Right atrium auricular region (tissue), 2 donors: ENCODE results near the gene PLAU. TPM values are rescaled to one million over a fixed set of nuclear protein-coding genes. Genes with fewer than 3 reads are reported as not detected.
"Not testable (repeated sequence)": the region's sequence is repeated elsewhere in the genome, so short reads cannot be mapped to it uniquely, and the experiment has no call there.

Experiments used
- DNase-seq: peaks from one replicate; pipeline ENCODE4 v3.0.0-alpha.2; 2019; ENCODE audit warnings: low spot score
- H3K27ac ChIP-seq, 2 donors: fragments of 200-600 bp; sonication (generic); 1 replicate in 1 of 2; 2 replicates in 1 of 2; pipeline ENCODE4 v1.5.1; 2016 to 2019
- H3K27me3 ChIP-seq, 2 donors: fragments of 200-600 bp; sonication (generic); one replicate each; pipeline versions ENCODE4 v1.5.1 to v1.6.0; 2017 to 2019
- H3K36me3 ChIP-seq: fragments of 200-600 bp; sonication (generic); one replicate; pipeline ENCODE4 v1.5.1; 2016
- H3K4me1 ChIP-seq, 2 donors: fragments of 200-600 bp; sonication (generic); one replicate each; pipeline versions ENCODE4 v1.5.1 to v1.6.0; 2017 to 2019
- H3K4me3 ChIP-seq, 2 donors: fragments of 200-600 bp; sonication (generic); 1 replicate in 1 of 2; 2 replicates in 1 of 2; pipeline ENCODE4 v1.5.1; 2017 to 2019; ENCODE audit warnings: mild to moderate bottlenecking in 1 of 2, moderate library complexity in 1 of 2
- H3K9me3 ChIP-seq, 2 donors: fragments of 200-600 bp; sonication (generic); one replicate each; pipeline ENCODE4 v1.5.1; 2019
- total RNA-seq, 2 donors: library from RNA; depleted of rRNA; stranded (reverse); fragments of >200 nt; gene quantifications; one replicate each; pipeline ENCODE4 v1.1.0, GENCODE V29; 2016
- TF ChIP-seq, protein P1 (sequence below), 2 donors: fragments of 200-600 bp; sonication (generic); IDR thresholded peaks; one replicate each; pipeline ENCODE4 v1.5.1; 2019; ENCODE audit warnings: antibody characterized with exemption in 2 of 2

The PLAU gene
- total RNA-seq, 2 donors from 2014 or later: 3.9 to 4.6 TPM

DNA sequence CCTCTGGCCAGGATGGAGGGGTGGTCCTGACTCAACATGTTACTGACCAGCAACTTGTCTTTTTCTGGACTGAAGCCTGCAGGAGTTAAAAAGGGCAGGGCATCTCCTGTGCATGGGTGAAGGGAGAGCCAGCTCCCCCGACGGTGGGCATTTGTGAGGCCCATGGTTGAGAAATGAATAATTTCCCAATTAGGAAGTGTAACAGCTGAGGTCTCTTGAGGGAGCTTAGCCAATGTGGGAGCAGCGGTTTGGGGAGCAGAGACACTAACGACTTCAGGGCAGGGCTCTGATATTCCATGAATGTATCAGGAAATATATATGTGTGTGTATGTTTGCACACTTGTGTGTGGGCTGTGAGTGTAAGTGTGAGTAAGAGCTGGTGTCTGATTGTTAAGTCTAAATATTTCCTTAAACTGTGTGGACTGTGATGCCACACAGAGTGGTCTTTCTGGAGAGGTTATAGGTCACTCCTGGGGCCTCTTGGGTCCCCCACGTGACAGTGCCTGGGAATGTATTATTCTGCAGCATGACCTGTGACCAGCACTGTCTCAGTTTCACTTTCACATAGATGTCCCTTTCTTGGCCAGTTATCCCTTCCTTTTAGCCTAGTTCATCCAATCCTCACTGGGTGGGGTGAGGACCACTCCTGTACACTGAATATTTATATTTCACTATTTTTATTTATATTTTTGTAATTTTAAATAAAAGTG, 6.0 kb downstream of the PLAU start:
- no peak for DNase-seq
- TF ChIP-seq, protein P1, sequence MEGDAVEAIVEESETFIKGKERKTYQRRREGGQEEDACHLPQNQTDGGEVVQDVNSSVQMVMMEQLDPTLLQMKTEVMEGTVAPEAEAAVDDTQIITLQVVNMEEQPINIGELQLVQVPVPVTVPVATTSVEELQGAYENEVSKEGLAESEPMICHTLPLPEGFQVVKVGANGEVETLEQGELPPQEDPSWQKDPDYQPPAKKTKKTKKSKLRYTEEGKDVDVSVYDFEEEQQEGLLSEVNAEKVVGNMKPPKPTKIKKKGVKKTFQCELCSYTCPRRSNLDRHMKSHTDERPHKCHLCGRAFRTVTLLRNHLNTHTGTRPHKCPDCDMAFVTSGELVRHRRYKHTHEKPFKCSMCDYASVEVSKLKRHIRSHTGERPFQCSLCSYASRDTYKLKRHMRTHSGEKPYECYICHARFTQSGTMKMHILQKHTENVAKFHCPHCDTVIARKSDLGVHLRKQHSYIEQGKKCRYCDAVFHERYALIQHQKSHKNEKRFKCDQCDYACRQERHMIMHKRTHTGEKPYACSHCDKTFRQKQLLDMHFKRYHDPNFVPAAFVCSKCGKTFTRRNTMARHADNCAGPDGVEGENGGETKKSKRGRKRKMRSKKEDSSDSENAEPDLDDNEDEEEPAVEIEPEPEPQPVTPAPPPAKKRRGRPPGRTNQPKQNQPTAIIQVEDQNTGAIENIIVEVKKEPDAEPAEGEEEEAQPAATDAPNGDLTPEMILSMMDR (IDR thresholded peaks at IDR 0.05): no peak
- no peaks in the 10 kb centered on the region for H3K27me3 ChIP-seq
- H3K27ac ChIP-seq: no peak overlapping the region
- H3K4me1 ChIP-seq: peaks cover 0 to 35% of the 10 kb centered on the region in 2 donors
- no peaks in the 10 kb centered on the region for H3K9me3 ChIP-seq
- H3K4me3 ChIP-seq: no peak overlapping the region
- no peaks in the 10 kb centered on the region for H3K36me3 ChIP-seq

- DNase-seq: no peak
- H3K4me3 ChIP-seq: no peak overlapping the region
- H3K27me3 ChIP-seq: no peaks in the 10 kb centered on the region
- TF ChIP-seq, protein P1 (IDR thresholded peaks at IDR 0.05): no peak
- H3K27ac ChIP-seq: no peak overlapping the region
- H3K9me3 ChIP-seq: no peaks in the 10 kb centered on the region
- peaks cover 0 to 27% of the 10 kb centered on the region in 2 donors for H3K4me1 ChIP-seq
- no peaks in the 10 kb centered on the region for H3K36me3 ChIP-seq
Observed at GRCh38 chr10:73917566-73918305, 6.8 kb downstream of the PLAU start.

DNA sequence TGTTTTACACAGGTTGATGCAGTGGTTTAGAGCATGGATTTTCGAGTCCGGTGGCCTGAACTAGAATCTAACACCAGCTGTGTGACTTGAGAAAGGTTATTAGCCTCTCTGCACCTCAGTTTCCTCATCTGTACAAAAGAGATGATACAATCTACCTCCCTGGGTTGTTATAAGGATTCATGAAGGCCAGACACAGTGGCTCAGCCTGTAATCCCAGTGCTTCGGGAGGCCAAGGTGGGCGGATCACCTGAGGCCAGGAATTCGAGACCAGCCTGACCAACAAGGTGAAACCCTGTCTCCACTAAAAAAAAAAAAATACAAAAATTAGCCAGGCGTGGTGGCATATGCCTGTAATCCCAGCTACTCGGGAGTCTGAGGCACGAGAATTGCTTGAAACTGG, 8.5 kb downstream of the PLAU start:
- DNase-seq, H3K4me3 ChIP-seq, H3K36me3 ChIP-seq, H3K9me3 ChIP-seq, H3K27me3 ChIP-seq: not testable (repeated sequence)
- Histone ChIP-seq H3K27ac (peak overlapping the region; percentile 38 to 67), H3K4me1 (peaks cover 0 to 19% of the 10 kb centered on the region in 2 donors)

- TF ChIP-seq, protein P1 (IDR thresholded peaks at IDR 0.05): no peak
- peak; percentile 69 for DNase-seq
- Histone ChIP-seq H3K36me3 (no peaks in the 10 kb centered on the region), H3K27ac (peak overlapping the region; percentile 38 to 67), H3K4me3 (no peak overlapping the region), H3K27me3 (no peaks in the 10 kb centered on the region), H3K4me1 (peaks cover 0 to 19% of the 10 kb centered on the region in 2 donors), H3K9me3 (no peaks in the 10 kb centered on the region)
Observed at GRCh38 chr10:73920089-73920488, 9.2 kb downstream of the PLAU start.

DNA sequence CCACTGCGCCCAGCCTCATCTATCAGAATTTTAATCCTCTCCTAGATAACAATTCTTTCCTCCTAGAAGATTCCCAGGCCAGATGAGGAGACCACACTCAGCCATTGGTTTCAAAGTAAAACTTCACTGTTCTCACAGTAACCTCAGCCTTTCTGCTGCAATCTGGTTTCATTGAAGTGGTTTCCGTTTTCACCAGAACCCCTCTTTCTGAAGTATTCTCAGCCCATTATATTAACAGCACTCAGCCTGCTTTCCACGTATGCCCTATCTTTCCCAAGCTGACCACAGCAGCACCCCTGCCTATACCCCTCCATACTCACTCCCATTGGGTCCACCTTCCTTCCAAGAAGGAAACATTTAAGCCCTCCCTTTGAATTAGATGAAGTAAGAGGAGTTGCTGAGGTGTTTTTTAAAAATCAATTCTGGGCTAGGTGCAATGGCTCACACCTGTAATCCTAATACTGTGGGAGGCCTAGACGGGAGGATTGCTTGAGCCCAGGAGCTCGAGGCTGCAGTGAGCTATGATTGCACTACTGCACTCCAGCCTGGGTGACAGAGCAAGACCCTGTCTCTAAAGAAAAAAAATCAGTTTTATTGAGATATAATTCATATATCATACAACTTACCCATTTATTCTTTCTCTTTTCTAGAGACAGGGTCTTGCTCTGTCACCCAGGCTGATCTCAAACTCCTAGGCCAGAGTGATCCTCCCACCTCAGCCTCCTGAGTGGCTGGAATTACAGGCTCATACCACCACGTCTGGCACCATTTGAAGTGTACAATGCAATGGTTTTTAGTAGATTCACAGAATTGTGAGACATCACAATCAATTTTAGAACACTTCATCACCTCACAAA, 11.3 kb downstream of the PLAU start:
- H3K36me3 ChIP-seq: no peaks in the 10 kb centered on the region

More for the DNA sequence above, 11.3 kb downstream of the PLAU start:
- TF ChIP-seq, protein P1 (IDR thresholded peaks at IDR 0.05): no peak
- no peaks in the 10 kb centered on the region for H3K27me3 ChIP-seq
- H3K4me3 ChIP-seq: no peak overlapping the region
- H3K27ac ChIP-seq: no peak overlapping the region
- DNase-seq: no peak
- peaks cover 0 to 8% of the 10 kb centered on the region in 2 donors for H3K4me1 ChIP-seq
- no peaks in the 10 kb centered on the region for H3K9me3 ChIP-seq
